ENCODE data around the gene MPP2. TPM values are rescaled to one million over a fixed set of nuclear protein-coding genes. Genes with fewer than 3 reads are reported as not detected.

Gene MPP2
- total and polyA plus RNA-seq, 7 donors = 0.23 to 33.0 (median 10.9) TPM

DNA sequence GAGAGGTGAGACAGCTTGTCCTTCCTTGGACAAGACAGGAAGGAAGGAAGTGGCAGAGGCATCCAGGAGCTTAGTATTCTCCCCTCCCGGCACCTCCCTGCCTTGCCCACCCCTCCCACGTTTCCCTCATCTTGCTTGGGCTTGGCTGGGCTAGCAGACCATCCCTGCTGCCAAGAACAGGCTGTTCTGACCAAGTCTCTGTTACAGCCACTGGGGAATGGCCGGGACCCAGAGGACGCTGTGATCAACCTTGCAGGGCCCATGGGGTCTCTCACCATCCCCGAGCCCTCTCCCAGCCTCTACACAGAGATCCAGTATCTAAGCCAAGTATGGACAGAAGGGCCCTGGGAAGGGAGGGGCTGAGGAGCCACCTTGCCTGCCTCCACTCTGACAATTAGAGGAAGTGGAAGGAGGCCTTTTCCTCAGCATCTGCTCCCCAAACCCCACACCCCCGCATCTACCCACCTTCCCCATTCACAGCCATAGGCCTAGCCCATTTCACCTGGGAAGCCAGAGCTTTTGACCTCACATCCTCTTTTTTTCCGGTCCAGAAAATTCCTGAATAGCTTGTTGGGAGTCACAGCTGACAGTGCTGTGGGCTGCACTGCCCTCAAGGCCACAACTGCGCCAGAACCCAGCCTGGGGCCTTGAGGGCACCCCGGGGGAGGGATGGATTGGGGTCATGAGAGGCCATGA is 46.3 kb downstream of the MPP2 start:
- Histone ChIP-seq H3K36me3 (no peaks in the 10 kb centered on the region), H3K4me1 (peaks cover 0 to 12% (median 0%) of the 10 kb centered on the region in 4 donors), H3K27me3 (peaks cover 0 to 20% (median 0%) of the 10 kb centered on the region in 3 donors), H3K9me3 (no peaks in the 10 kb centered on the region), H3K27ac (peak overlapping the region in 2 of 4 donors; percentile 3 to 8), H3K4me3 (no peak overlapping the region)
- no peak for TF ChIP-seq EP300 (IDR thresholded peaks at IDR 0.05)
- TF ChIP-seq, protein P1, sequence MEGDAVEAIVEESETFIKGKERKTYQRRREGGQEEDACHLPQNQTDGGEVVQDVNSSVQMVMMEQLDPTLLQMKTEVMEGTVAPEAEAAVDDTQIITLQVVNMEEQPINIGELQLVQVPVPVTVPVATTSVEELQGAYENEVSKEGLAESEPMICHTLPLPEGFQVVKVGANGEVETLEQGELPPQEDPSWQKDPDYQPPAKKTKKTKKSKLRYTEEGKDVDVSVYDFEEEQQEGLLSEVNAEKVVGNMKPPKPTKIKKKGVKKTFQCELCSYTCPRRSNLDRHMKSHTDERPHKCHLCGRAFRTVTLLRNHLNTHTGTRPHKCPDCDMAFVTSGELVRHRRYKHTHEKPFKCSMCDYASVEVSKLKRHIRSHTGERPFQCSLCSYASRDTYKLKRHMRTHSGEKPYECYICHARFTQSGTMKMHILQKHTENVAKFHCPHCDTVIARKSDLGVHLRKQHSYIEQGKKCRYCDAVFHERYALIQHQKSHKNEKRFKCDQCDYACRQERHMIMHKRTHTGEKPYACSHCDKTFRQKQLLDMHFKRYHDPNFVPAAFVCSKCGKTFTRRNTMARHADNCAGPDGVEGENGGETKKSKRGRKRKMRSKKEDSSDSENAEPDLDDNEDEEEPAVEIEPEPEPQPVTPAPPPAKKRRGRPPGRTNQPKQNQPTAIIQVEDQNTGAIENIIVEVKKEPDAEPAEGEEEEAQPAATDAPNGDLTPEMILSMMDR (IDR thresholded peaks at IDR 0.05) = no peak
- TF ChIP-seq POLR2A (IDR thresholded peaks at IDR 0.05) = no peak
- TF ChIP-seq POLR2AphosphoS5 (IDR thresholded peaks at IDR 0.05) = no peak
- intact Hi-C loops (cut with DNase I) = no loop called here
- DNase-seq = peak; percentile 67
- WGBS, 2 donors = 69 to 77% methylated on average over 9 of the region's 9 CpGs

DNA sequence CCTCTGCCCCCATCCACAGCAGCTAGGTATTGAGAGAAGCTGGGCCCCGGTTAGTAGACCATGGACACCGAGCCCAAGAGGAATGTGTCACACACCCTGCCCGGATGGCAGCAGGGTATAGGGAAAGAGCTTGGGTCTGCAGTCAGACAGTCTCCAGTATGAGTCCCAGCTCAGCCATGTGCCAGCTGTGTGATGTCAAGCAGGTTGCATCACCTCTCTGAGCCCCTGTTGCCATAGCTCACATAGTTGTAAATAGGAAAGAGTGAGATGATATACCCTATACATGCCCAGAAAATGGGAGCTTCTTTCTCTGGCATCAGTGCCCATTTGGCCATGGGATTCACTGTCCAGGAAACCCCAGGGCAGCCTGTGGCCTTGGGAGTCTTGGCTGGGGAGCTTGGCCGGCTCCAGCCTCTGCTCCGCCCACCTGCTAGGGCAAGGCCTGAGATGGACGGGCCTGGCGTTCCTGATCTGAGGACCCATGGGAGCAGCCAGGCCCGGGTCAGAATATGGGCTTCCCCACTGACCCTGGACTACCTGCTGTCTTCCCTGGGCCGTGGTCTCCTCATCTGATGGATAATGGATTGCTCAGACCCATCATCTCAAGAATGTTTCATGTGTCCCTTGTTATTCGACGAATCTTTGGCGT is 47.1 kb downstream of the MPP2 start:
- Histone ChIP-seq H3K9me3 (no peaks in the 10 kb centered on the region), H3K36me3 (no peaks in the 10 kb centered on the region), H3K4me1 (peaks cover 0 to 12% (median 0%) of the 10 kb centered on the region in 4 donors), H3K27me3 (peaks cover 0 to 20% (median 0%) of the 10 kb centered on the region in 3 donors), H3K4me3 (no peak overlapping the region), H3K27ac (peak overlapping the region in 2 of 4 donors; percentile 5 to 6)
- TF ChIP-seq, protein P1 (IDR thresholded peaks at IDR 0.05) = no peak
- TF ChIP-seq POLR2AphosphoS5 (IDR thresholded peaks at IDR 0.05) (no peak), POLR2A (IDR thresholded peaks at IDR 0.05) (no peak), EP300 (IDR thresholded peaks at IDR 0.05) (no peak)
- WGBS, 2 donors = 89 to 90% methylated on average over 12 of the region's 12 CpGs
- DNase-seq = peak; percentile 52
- intact Hi-C loops (cut with DNase I) = no loop called here

DNA sequence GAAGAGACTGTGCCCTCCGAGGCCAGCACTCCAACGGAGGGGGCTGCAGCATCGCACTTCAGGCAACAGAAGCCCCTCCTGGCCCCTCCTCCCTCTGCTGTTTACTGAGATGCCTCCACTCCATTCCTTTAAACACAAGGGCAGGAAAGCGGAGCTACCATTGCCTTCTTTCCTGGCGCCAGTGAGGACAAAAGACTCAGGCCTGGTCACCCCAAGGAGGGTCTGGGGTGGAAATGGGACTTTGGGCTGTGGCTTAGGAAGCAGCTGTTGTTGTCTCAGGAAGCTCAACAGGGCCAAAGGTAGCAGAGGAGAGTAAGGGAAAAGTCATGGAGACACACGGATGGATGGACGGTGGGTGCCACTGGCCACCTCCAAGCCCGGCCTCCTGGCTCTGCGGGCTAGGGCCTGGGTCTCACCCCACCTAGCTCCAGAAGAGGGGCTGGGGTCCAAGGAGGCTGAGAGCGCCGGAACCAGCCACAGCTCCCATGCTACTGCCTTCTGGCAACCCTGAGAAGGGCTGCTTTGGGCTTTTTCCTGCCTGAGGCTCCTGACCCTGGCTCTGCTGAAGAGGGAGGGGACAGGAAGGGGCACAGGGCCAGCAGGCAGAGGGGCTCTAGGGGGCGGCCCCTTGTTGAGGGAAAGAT is 49.3 kb downstream of the MPP2 start:
- no peak for DNase-seq
- H3K27ac ChIP-seq = no peak overlapping the region
- WGBS, 2 donors = 70 to 75% methylated on average over 12 of the region's 12 CpGs

DNA sequence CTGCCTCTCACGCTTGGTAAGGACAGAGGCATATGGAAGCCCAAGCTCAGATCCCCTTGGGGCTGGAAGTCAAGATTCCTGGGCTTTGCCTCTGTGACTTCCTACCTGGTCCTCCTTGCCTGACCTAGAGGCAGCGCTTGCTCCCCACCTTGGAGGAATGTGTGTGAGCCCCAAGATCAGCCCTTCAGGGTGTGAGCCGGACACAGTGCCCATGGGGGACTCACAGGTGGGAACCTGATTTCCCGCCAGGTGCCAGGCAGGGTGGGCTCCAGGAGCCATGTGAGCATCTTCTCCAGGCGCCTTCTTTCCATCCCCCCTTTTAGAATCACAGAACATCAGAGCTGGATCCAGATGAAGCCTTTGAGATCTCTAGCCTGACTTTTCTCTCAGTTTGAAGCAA is 50.2 kb downstream of the MPP2 start:
- intact Hi-C loops (cut with DNase I) = no loop called here

More for the DNA sequence above, 49.3 kb downstream of the MPP2 start:
- Histone ChIP-seq H3K4me1 (peaks cover 0 to 12% (median 0%) of the 10 kb centered on the region in 4 donors), H3K4me3 (no peak overlapping the region), H3K9me3 (no peaks in the 10 kb centered on the region), H3K27me3 (peaks cover 0 to 20% (median 0%) of the 10 kb centered on the region in 3 donors), H3K36me3 (no peaks in the 10 kb centered on the region)
- TF ChIP-seq EP300 (IDR thresholded peaks at IDR 0.05) = no peak
- TF ChIP-seq, protein P1 (IDR thresholded peaks at IDR 0.05) = no peak
- no peak for TF ChIP-seq POLR2A (IDR thresholded peaks at IDR 0.05)
- TF ChIP-seq POLR2AphosphoS5 (IDR thresholded peaks at IDR 0.05) = no peak
- intact Hi-C loops (cut with DNase I) = no loop called here

More for the DNA sequence above, 50.2 kb downstream of the MPP2 start:
- no peak for DNase-seq
- Histone ChIP-seq H3K27me3 (peaks cover 0 to 25% (median 0%) of the 10 kb centered on the region in 3 donors), H3K36me3 (no peaks in the 10 kb centered on the region), H3K4me3 (no peak overlapping the region), H3K27ac (no peak overlapping the region), H3K4me1 (peaks cover 0 to 12% (median 0%) of the 10 kb centered on the region in 4 donors), H3K9me3 (no peaks in the 10 kb centered on the region)
- no peak for TF ChIP-seq POLR2AphosphoS5 (IDR thresholded peaks at IDR 0.05)
- TF ChIP-seq POLR2A (IDR thresholded peaks at IDR 0.05) = no peak
- TF ChIP-seq, protein P1 (IDR thresholded peaks at IDR 0.05) = no peak
- no peak for TF ChIP-seq EP300 (IDR thresholded peaks at IDR 0.05)
- WGBS, 2 donors = 92% methylated on average over 5 of the region's 5 CpGs

All from sigmoid colon (tissue), 7 donors.